ENCODE measurements around the gene KCNJ6. TPM values are rescaled to one million over a fixed set of nuclear protein-coding genes. Genes with fewer than 3 reads are reported as not detected.

KCNJ6 gene
- polyA plus RNA-seq, 1 of the 3 experiments (the other 2 are of a cell fraction), result not detected

- TF ChIP-seq RAD21 (IDR thresholded peaks at IDR 0.05; ENCODE audit: low read length) (no peak), MXI1 (IDR thresholded peaks at IDR 0.05; ENCODE audit: low read depth, low read length) (no peak), SMC3 (IDR thresholded peaks at IDR 0.05; ENCODE audit: low read depth, low read length) (no peak), TAF1 (IDR thresholded peaks at IDR 0.05; ENCODE audit: borderline replicate concordance, low read depth, low read length) (no peak), POLR2AphosphoS5 (IDR thresholded peaks at IDR 0.05; ENCODE audit: low read depth, low read length) (no peak), MEF2A (IDR thresholded peaks at IDR 0.05; ENCODE audit: borderline replicate concordance, low read depth) (no peak), GATA2 (CRISPR knock-in tag; IDR thresholded peaks at IDR 0.05) (no peak)
- TF ChIP-seq, protein P1, sequence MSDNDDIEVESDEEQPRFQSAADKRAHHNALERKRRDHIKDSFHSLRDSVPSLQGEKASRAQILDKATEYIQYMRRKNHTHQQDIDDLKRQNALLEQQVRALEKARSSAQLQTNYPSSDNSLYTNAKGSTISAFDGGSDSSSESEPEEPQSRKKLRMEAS (IDR thresholded peaks at IDR 0.05; ENCODE audit: low read depth), result no peak
Measured at GRCh38 chr21:37630872-37631271, 285.4 kb downstream of the KCNJ6 start (continued).

DNA sequence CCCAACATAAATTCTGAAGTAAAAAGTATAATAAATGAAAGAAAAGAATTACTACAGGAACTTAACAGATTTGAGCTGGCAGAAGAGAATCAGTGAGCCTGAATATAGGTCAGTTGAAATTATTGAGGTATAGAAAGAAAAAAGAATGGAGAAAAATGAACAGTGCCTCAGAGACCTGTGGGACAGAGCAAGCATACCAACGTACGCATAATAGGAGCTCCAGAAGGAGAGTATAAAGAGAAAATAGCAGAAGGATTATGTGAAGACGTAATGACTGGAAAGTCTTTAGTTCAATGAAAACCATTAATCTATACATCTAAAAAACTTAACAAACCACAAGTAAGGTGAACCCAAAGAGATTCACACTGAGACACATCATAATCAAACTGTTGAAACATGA is 287.9 kb downstream of the KCNJ6 start:
- H3K9me2 ChIP-seq, result no peaks in the 10 kb centered on the region
- H3K9me3 ChIP-seq, result no peaks in the 10 kb centered on the region
- H3F3A ChIP-seq (replicated peaks; ENCODE audit: insufficient read depth), result no peaks in the 10 kb centered on the region
- H4K20me1 ChIP-seq (ENCODE audit: insufficient read depth), result no peaks in the 10 kb centered on the region
- no peaks in the 10 kb centered on the region for H3K27me3 ChIP-seq (ENCODE audit: insufficient read depth)
- no peak overlapping the region for H3K4me3 ChIP-seq (ENCODE audit: low read depth in 2 of 2, low read length in 1 of 2)
- ChIA-PET POLR2A (no interaction called here), CTCF (interaction anchor here (0.5 kb wide), 1 partner anchor 581 kb away, joined by 3 read pairs; no protein-coding TSS in a partner anchor)
- H3K4me1 ChIP-seq (ENCODE audit: control insufficient read depth in 1 of 2, insufficient read depth in 2 of 2, low read depth in 1 of 2, low read length in 1 of 2), result no peaks in the 10 kb centered on the region
- H2AFZ ChIP-seq (ENCODE audit: low read depth), result no peak overlapping the region
- H3K9ac ChIP-seq, result no peak overlapping the region
- H3K4me2 ChIP-seq, result no peak overlapping the region
- no peak for TF ChIP-seq FOSL2 (IDR thresholded peaks at IDR 0.05; ENCODE audit: borderline replicate concordance, low read depth)
- TF ChIP-seq GABPA (IDR thresholded peaks at IDR 0.05; ENCODE audit: low read depth), result no peak
- TF ChIP-seq, protein P1 (IDR thresholded peaks at IDR 0.05; ENCODE audit: low read depth), result no peak
- no peak for TF ChIP-seq REST (IDR thresholded peaks at IDR 0.05; ENCODE audit: low read depth, low read length)
- TF ChIP-seq NFIC (IDR thresholded peaks at IDR 0.05; ENCODE audit: borderline replicate concordance), result no peak
- TF ChIP-seq TCF12 (IDR thresholded peaks at IDR 0.05), result no peak
- no peak for TF ChIP-seq RAD21 (IDR thresholded peaks at IDR 0.05; ENCODE audit: low read length)
- no peak for TF ChIP-seq GATA2 (CRISPR knock-in tag; IDR thresholded peaks at IDR 0.05)
- TF ChIP-seq JUND (IDR thresholded peaks at IDR 0.05), result no peak
- TF ChIP-seq, protein P2, sequence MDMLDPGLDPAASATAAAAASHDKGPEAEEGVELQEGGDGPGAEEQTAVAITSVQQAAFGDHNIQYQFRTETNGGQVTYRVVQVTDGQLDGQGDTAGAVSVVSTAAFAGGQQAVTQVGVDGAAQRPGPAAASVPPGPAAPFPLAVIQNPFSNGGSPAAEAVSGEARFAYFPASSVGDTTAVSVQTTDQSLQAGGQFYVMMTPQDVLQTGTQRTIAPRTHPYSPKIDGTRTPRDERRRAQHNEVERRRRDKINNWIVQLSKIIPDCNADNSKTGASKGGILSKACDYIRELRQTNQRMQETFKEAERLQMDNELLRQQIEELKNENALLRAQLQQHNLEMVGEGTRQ (IDR thresholded peaks at IDR 0.05; ENCODE audit: borderline replicate concordance, low read depth, low read length), result no peak
- H3K27ac ChIP-seq (ENCODE audit: low read depth in 2 of 2, low read length in 1 of 2), result no peak overlapping the region
- H3K79me2 ChIP-seq (ENCODE audit: insufficient read depth), result no peaks in the 10 kb centered on the region
- no peak for DNase-seq
- no peaks in the 10 kb centered on the region for H3K36me3 ChIP-seq (replicated peaks in 1 of 2; ENCODE audit: control insufficient read depth in 1 of 2, insufficient read depth in 2 of 2, low read length in 1 of 2)
- 73% methylated on average over 3 of the region's 3 CpGs for WGBS (ENCODE audit: low lambda C conversion rate)
